Regular cardiac myocyte (primary cell): ENCODE measurements around the gene VAV1. TPM values are rescaled to one million over a fixed set of nuclear protein-coding genes. Genes with fewer than 3 reads are reported as not detected.

Experiments used
- total RNA-seq: library from RNA; depleted of rRNA; stranded (reverse); fragments of >200 nt; gene quantifications from 2 replicates; pipeline ENCODE4 v1.2.3, GENCODE V29; 2014

VAV1 gene, protein sequence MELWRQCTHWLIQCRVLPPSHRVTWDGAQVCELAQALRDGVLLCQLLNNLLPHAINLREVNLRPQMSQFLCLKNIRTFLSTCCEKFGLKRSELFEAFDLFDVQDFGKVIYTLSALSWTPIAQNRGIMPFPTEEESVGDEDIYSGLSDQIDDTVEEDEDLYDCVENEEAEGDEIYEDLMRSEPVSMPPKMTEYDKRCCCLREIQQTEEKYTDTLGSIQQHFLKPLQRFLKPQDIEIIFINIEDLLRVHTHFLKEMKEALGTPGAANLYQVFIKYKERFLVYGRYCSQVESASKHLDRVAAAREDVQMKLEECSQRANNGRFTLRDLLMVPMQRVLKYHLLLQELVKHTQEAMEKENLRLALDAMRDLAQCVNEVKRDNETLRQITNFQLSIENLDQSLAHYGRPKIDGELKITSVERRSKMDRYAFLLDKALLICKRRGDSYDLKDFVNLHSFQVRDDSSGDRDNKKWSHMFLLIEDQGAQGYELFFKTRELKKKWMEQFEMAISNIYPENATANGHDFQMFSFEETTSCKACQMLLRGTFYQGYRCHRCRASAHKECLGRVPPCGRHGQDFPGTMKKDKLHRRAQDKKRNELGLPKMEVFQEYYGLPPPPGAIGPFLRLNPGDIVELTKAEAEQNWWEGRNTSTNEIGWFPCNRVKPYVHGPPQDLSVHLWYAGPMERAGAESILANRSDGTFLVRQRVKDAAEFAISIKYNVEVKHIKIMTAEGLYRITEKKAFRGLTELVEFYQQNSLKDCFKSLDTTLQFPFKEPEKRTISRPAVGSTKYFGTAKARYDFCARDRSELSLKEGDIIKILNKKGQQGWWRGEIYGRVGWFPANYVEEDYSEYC
- total RNA-seq, result under 0.01 TPM in 1 of 2 replicates, not detected in the other

DNA sequence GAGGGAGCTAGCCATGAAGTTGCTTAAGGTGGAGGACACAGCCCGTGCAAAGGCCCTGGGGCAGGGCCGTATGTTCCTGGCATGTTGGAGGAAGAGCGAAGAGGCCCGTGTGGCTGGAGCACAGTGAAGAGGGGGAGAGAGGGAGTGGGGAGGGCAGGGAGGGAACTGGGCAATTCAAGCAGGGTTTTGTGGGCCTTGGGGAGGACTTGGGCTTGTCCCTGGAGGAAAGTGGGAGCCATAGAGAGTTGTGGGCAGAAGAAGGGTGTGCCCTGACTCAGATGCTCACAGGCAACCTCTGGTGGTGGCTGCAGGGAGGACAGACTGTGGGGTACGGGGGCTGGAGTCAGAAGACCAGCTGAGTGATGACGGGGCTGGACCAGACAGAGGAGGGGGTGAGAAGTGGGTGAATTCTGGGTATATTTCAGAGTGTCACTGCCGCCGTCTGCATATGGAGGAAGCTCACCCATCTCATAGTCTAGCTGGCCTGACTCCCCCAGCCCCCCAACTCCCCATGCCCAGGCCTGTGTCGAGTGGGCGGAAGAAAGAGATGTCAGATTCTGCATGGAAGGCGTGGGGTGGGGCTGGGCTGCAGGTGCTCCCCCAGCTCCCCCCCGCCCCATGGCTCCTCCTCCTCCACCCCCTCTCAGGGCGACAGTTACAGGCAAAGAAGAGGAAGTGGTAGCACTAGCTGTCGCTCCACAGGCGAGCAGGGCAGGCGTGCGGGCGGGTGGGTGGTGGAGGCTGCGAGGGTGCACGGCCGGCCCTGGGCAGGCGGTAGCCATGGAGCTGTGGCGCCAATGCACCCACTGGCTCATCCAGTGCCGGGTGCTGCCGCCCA is at the start of gene VAV1:
Gene VAV1 (plus strand): TSS at position 681 of the 838 bp plus-strand sequence. CDS start 100 bp downstream, at position 781.

DNA sequence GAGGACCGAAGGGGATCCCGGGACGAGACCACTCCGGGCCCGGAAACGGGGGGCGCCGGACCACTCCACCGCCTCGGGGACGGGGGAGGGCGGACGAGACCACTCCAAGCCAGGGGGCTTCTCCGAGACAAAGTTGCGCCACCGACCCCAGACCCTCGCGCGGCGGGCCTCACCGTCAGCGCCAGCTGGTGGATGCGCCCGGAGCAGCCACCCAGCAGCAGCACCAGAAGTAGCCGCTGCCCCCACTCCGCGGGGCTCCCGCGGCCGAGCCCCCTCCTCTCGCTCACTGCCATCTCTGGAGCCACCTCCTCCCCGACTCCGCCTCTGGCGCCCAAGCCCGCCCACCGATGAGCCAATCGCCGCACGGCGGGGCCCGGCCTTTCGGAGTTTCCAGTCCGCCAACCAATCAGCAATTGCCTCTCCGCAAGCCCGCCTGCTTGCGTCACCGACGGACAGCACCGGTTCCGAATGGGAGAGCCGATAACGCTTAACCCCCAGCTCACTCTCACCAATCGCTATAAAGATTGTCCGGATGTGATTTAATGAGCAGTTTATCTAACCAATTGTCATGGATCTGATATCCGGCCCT is 35.1 kb upstream of the VAV1 start, which contains the start of gene GPR108:
Gene GPR108 (minus strand): TSS at position 297 of the 589 bp plus-strand sequence. CDS start 4 bp downstream, at position 293.

DNA sequence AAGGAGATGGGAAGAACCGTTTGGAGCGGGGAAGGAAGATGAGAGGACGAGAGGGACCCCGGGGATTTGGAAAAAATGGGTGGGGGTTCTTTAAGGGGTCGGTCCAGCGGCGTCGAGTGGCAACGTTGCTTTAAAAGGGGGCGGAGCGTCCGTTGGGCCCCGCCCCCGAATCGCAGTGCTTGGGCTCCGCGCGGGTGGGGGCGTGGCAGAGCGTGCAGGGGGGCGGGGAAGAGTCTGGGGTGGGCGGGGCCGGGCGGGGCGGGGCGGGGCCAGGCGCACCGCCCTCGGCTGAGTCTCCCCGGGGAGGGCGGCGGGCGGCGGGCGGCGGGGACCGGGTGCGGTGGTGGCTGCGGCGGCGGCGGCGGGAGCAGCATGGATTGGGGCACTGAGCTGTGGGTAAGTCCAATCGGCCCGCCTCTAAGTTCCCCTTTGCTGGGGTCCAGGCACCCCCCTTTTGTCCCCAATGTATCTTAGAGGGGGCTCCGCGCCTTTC is 33.1 kb upstream of the VAV1 start, which contains the start of gene TRIP10:
Gene TRIP10 (plus strand): TSS at position 291 of the 493 bp plus-strand sequence. CDS start 82 bp downstream, at position 373.

DNA sequence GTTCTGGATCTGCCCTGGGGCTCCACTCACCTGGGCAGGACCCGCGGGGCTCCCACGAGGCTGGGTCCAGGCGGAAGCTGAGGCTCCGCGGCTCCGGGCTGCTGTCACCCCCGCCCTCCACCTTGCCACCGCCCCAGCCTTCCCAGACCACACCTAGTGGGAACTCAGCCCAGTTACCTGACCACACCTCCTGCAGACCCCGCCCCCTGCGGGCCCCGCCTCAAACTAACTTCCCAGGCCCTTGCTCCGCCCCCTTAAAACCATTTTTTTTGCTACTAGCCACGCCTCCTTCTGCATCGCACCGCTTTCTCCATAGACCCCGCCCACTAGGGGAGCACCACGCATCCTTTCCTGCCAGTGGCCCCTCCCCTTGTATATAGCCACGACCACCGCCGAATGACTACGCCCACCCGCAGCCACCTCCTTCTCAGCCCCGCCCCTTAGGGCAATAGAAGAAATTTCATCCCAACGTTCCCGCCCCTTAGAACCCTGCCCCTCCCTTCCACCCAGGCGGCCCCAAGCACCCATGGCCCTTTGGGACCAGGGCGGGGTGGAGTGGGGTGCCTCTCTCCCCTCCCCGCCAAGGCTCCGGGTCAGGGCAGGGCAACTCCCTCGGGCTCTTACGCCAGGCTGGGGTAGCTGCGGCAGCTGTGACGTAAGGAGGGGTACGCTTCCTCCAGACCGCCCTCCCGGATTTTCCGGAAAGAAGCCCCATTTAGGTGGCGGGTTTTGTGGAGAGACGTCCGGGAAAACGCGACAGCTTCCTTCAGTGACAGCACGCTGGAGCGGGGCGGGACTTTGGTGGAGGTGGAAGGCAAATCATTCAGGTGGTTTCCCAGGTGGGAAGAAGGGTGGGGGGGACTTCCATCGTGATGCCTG is 4.9 kb upstream of the VAV1 start, which contains the start of gene SH2D3A:
Gene SH2D3A (minus strand): TSS at position 79 of the 879 bp plus-strand sequence. CDS start 3,687 bp downstream, outside the sequence.

DNA sequence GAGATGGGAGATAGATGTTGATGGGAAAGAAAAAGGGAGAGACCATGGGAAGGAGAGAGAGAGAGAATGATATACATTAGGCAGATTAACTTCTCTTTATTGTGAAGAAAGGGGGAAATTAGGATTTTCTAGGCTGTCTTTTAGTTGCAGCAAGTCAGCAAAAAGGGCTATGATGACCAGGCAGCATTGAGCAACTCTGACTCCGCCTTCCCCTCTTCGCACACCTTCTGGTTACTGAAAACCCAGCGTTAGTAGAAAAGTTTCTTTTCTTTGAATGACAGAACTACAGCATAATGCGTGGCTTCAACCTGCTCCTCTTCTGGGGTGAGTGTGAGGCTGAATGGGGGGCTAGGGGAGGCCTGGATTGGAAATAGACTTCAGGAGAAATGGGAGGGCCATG is 114.8 kb downstream of the VAV1 start, which contains the start of gene ADGRE1:
Gene ADGRE1 (plus strand): TSS at position 264 of the 400 bp plus-strand sequence. CDS start 30 bp downstream, at position 294.

Other genes starting within 250 kb of the VAV1 start
- 0.19 and 1.1 TPM in 2 replicates for gene TNFSF9, start 241.7 kb upstream of the VAV1 start, total RNA-seq
- not detected in 2 replicates for gene CD70, start 181.6 kb upstream of the VAV1 start, total RNA-seq
- under 0.01 and 0.56 TPM in 2 replicates for gene TNFSF14, start 102.5 kb upstream of the VAV1 start, total RNA-seq
- 16.5 and 105 TPM in 2 replicates for gene C3, start 52.1 kb upstream of the VAV1 start, total RNA-seq
- gene GPR108, start 35.1 kb upstream of the VAV1 start, total RNA-seq, result 30.7 and 56.4 TPM in 2 replicates
- gene TRIP10, start 33.0 kb upstream of the VAV1 start, total RNA-seq, result 38.1 and 46.0 TPM in 2 replicates
- gene SH2D3A, start 5.3 kb upstream of the VAV1 start, total RNA-seq, result under 0.01 TPM in 1 of 2 replicates, not detected in the other
- not detected in 2 replicates for gene ADGRE1, start 114.9 kb downstream of the VAV1 start, total RNA-seq
- gene MBD3L2B, start 248.7 kb downstream of the VAV1 start, total RNA-seq, result not detected in 2 replicates